Endodermal cell (in vitro differentiated cells): ENCODE measurements around the gene SCD. TPM values are rescaled to one million over a fixed set of nuclear protein-coding genes. Genes with fewer than 3 reads are reported as not detected.
"Not testable (repeated sequence)": the region's sequence is repeated elsewhere in the genome, so short reads cannot be mapped to it uniquely, and the experiment has no call there.

Source experiments
- DNase-seq: peaks from one replicate; pipeline ENCODE4 v3.0.0-alpha.2; 2017
- H3K27ac ChIP-seq: 2 replicates; pipeline ENCODE4 v1.5.1; 2013; ENCODE audit warnings: mild to moderate bottlenecking, low read depth, low read length, moderate library complexity
- H3K27me3 ChIP-seq: 2 replicates; pipeline ENCODE4 v1.6.1; 2013; ENCODE audit warnings: mild to moderate bottlenecking, low read length, moderate library complexity; ENCODE audit not compliant: insufficient read depth, control insufficient read depth, poor library complexity, severe bottlenecking
- H3K36me3 ChIP-seq: 2 replicates; pipeline ENCODE4 v1.7.0; 2013; ENCODE audit warnings: mild to moderate bottlenecking, low read length, moderate library complexity; ENCODE audit not compliant: control insufficient read depth, insufficient read depth
- H3K4me1 ChIP-seq: one replicate; pipeline ENCODE4 v1.7.0; 2013; ENCODE audit warnings: low read length; ENCODE audit not compliant: control insufficient read depth, insufficient read depth
- H3K4me3 ChIP-seq: 2 replicates; pipeline ENCODE4 v1.5.1; 2013; ENCODE audit warnings: mild to moderate bottlenecking, low read length, moderate library complexity
- H3K9ac ChIP-seq: 2 replicates; pipeline ENCODE4 v1.6.1; 2013; ENCODE audit warnings: mild to moderate bottlenecking, low read length, moderate library complexity; ENCODE audit not compliant: poor library complexity, severe bottlenecking; ENCODE audit errors: extremely low read depth
- H3K9me3 ChIP-seq: 2 replicates; pipeline ENCODE4 v1.6.1; 2013; ENCODE audit warnings: mild to moderate bottlenecking, low read length, moderate library complexity; ENCODE audit not compliant: control insufficient read depth
- H3K27ac Mint-ChIP-seq: 2 replicates; pipeline ENCODE4 v1.8.0; 2020; ENCODE audit warnings: mixed read lengths
- H3K27me3 Mint-ChIP-seq: 2 replicates; pipeline ENCODE4 v1.8.0; 2021; ENCODE audit warnings: mild to moderate bottlenecking, mixed read lengths; ENCODE audit not compliant: insufficient read depth
- H3K36me3 Mint-ChIP-seq: 2 replicates; pipeline ENCODE4 v1.8.0; 2020; ENCODE audit warnings: low read depth, mixed read lengths
- H3K4me1 Mint-ChIP-seq: 2 replicates; pipeline ENCODE4 v1.8.0; 2020; ENCODE audit warnings: mixed read lengths
- H3K4me3 Mint-ChIP-seq: 2 replicates; pipeline ENCODE4 v1.8.0; 2020; ENCODE audit warnings: mild to moderate bottlenecking, moderate library complexity, mixed read lengths
- H3K9me3 Mint-ChIP-seq: 2 replicates; pipeline ENCODE4 v1.8.0; 2020; ENCODE audit warnings: mild to moderate bottlenecking, mixed read lengths
- WGBS, 2 experiments: methylation state at CpG; one replicate each; pipeline versions ENCODE4 v1.1.5 to v1.1.7; 2013; ENCODE audit warnings: missing lambda C conversion rate in 2 of 2, mixed read lengths in 1 of 2; ENCODE audit not compliant: insufficient coverage in 1 of 2, insufficient read length in 1 of 2; 5-methylcytosine and 5-hydroxymethylcytosine counted together
- total RNA-seq, 2 donors: library from RNA; stranded (reverse); fragmentation: NEBNext Ultra II Directional in 1 of 2; extraction: Animal tissue kit (Norgen Biotek cat#: 25700) in 1 of 2; gene quantifications; 2 replicates in 1 of 2; 3 replicates in 1 of 2; pipeline ENCODE4 v1.2.1, GENCODE V29; 2021
- TF ChIP-seq, protein P1 (sequence below): fragments of 200-600 bp; sonication (generic); conservative IDR thresholded peaks from 2 replicates; pipeline ENCODE4 v1.5.0; 2021; ENCODE audit warnings: antibody characterized with exemption, mild to moderate bottlenecking

Gene SCD
- total RNA-seq, 2 donors from 2014 or later = 369 to 442 TPM

DNA sequence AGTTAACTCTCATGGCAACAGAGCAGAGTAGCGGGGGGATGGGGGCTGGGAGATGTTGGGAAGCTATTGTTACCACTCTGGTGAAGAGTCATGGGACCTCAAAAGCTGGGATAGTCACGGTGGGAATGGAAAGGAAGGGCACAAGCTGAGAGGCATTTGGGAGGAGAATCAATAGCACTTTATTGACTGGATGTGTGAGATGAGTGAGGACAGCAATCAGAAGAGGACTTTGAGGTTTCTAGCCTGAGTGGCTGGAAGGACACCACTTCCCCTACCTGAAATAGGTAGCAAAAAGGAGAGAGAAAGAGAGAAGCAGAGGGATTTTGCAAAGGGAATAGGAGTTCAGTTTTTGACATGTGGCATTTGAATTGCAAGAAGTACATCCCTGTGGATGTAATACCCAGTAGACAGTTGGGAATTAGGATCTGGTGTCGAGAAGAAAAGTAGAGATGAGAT, 27.2 kb downstream of the SCD start:
- peak overlapping the region; percentile 95 for H3K9ac ChIP-seq
- H3K4me1 Mint-ChIP-seq = peaks cover 20% of the 10 kb centered on the region
- H3K9me3 Mint-ChIP-seq = peaks cover 6% of the 10 kb centered on the region
- 20 to 32% methylated on average over 2 to 3 of the region's 3 CpGs for WGBS, 2 experiments
- peaks cover 12% of the 10 kb centered on the region for H3K4me1 ChIP-seq
- H3K36me3 ChIP-seq = peaks cover 3% of the 10 kb centered on the region
- TF ChIP-seq, protein P1, sequence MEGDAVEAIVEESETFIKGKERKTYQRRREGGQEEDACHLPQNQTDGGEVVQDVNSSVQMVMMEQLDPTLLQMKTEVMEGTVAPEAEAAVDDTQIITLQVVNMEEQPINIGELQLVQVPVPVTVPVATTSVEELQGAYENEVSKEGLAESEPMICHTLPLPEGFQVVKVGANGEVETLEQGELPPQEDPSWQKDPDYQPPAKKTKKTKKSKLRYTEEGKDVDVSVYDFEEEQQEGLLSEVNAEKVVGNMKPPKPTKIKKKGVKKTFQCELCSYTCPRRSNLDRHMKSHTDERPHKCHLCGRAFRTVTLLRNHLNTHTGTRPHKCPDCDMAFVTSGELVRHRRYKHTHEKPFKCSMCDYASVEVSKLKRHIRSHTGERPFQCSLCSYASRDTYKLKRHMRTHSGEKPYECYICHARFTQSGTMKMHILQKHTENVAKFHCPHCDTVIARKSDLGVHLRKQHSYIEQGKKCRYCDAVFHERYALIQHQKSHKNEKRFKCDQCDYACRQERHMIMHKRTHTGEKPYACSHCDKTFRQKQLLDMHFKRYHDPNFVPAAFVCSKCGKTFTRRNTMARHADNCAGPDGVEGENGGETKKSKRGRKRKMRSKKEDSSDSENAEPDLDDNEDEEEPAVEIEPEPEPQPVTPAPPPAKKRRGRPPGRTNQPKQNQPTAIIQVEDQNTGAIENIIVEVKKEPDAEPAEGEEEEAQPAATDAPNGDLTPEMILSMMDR = no peak
- H3K27ac ChIP-seq = peak overlapping the region; percentile 97
- peaks cover 4% of the 10 kb centered on the region for H3K9me3 ChIP-seq
- no peaks in the 10 kb centered on the region for H3K27me3 Mint-ChIP-seq
- no peaks in the 10 kb centered on the region for H3K27me3 ChIP-seq
- H3K4me3 Mint-ChIP-seq = no peak overlapping the region
- no peak overlapping the region for H3K27ac Mint-ChIP-seq
- peak; percentile 80 for DNase-seq
- H3K36me3 Mint-ChIP-seq = peaks cover 7% of the 10 kb centered on the region
- peak overlapping the region; percentile 89 for H3K4me3 ChIP-seq

DNA sequence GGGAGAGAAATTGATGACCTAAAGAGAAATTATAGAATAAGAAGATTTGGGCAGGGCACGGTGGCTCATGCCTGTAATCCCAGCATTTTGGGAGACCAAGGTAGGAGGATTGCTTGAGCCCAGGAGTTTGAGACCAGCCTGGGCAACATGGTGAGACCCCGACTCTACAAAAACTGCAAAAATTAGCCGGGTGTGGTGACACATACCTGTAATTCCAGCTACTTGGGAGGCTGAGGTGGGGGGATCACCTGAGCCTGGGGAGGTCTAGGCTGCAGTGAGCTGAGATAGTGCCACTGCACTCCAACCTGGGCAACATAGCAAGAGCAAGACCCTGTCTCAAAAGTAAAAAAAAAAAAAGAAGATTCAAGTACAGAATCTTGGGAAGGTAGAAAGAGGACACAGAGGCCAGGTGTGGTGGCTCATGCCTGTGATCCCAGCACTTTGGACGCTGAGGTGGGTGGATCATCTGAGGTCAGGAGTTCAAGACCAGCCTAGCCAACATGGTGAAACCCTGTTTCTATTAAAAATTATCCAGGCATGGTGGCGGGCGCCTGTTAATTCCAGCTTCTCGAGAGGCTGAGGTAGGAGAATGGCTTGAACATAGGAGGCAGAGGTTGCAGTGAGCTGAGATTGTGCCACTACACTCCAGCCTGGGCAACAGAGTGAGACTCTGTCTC, 27.8 kb downstream of the SCD start:
- peak; percentile 51 for DNase-seq
- H3K9me3 ChIP-seq, H3K36me3 ChIP-seq, H3K27me3 Mint-ChIP-seq, H3K27ac Mint-ChIP-seq, H3K9me3 Mint-ChIP-seq, H3K36me3 Mint-ChIP-seq, H3K27me3 ChIP-seq, H3K4me3 Mint-ChIP-seq: not testable (repeated sequence)
- H3K4me3 ChIP-seq = peak overlapping the region; percentile 89
- WGBS, 2 experiments = 56 to 87% methylated on average over 7 of the region's 7 CpGs
- peak overlapping the region; percentile 95 for H3K9ac ChIP-seq
- peak overlapping the region; percentile 97 for H3K27ac ChIP-seq
- H3K4me1 ChIP-seq = peaks cover 12% of the 10 kb centered on the region
- H3K4me1 Mint-ChIP-seq = peaks cover 20% of the 10 kb centered on the region

DNA sequence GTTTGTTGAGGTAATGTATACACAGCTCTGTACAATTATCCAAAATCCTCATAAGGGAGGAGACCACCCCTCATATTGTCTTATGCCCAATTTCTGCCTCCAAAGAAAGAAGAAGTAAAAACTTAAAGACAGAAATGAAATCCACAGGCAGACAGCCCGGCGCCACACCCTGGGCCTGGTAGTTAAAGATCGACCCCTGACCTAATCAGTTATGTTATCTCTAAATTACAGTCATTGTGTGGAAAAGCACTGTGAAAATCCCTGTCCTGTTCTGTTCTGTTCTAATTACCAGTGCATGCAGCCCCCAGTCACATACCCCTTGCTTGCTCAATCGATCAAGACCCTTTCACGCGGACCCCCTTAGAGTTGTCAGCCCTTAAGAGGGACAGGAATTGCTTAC, 29.6 kb downstream of the SCD start:
- H3K4me3 ChIP-seq = not testable (repeated sequence)
- peak overlapping the region; percentile 16 for H3K4me3 Mint-ChIP-seq

DNA sequence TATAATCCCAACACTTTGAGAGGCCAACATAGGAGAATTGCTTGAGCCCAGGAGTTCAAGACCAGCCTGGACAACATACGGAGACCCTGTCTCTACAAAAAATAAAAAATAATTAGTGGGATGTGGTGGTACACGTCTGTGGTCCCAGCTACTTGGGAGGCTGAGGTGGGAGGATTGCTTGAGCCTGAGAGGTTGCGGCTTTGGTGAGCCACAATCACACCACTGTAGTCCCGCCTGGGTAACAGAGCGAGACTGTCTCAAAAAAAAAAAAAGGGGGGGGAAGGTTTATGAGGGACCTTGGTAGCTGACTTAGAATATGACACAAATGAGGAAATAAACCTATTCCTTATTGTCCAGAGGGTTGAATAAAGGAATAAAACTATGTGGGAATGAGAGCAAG, 30.8 kb downstream of the SCD start:
- Mint-ChIP-seq H3K36me3 (peaks cover 32% of the 10 kb centered on the region), H3K27ac (no peak overlapping the region), H3K9me3 (peaks cover 23% of the 10 kb centered on the region), H3K27me3 (no peaks in the 10 kb centered on the region), H3K4me1 (peaks cover 19% of the 10 kb centered on the region), H3K4me3 (no peak overlapping the region)
- Histone ChIP-seq H3K27ac (no peak overlapping the region), H3K9me3 (peaks cover 4% of the 10 kb centered on the region), H3K36me3 (peaks cover 16% of the 10 kb centered on the region), H3K27me3 (no peaks in the 10 kb centered on the region), H3K4me3 (no peak overlapping the region), H3K9ac (no peak overlapping the region), H3K4me1 (no peaks in the 10 kb centered on the region)
- TF ChIP-seq, protein P1 = no peak
- 97 to 100% methylated on average over 1 to 5 of the region's 5 CpGs for WGBS, 2 experiments
- no peak for DNase-seq

More for the DNA sequence above, 29.6 kb downstream of the SCD start:
- Mint-ChIP-seq H3K9me3 (peaks cover 13% of the 10 kb centered on the region), H3K36me3 (peaks cover 20% of the 10 kb centered on the region)
- H3K4me1 ChIP-seq, H3K9ac ChIP-seq, H3K4me1 Mint-ChIP-seq, H3K36me3 ChIP-seq, H3K27me3 Mint-ChIP-seq, DNase-seq, H3K9me3 ChIP-seq, H3K27ac ChIP-seq, H3K27ac Mint-ChIP-seq, H3K27me3 ChIP-seq: not testable (repeated sequence)
- WGBS, 2 experiments = 94 to 96% methylated on average over 5 to 6 of the region's 6 CpGs
